Measurements from ENCODE around the gene SUSD1. TPM values are rescaled to one million over a fixed set of nuclear protein-coding genes. Genes with fewer than 3 reads are reported as not detected.

Gene SUSD1
- total and polyA plus RNA-seq, 2 donors from 2014 or later, result 11.0 to 19.8 TPM

- no peak overlapping the region for H3K9ac ChIP-seq (ENCODE audit: low read length in 3 of 3)
- no peaks in the 10 kb centered on the region for H3K9me3 ChIP-seq (ENCODE audit: control insufficient read depth in 2 of 3, insufficient read depth in 1 of 3, low read length in 3 of 3)
- H3K4me3 ChIP-seq (ENCODE audit: low read length in 3 of 3), result no peak overlapping the region
- no peaks in the 10 kb centered on the region for H3K27me3 ChIP-seq (ENCODE audit: control insufficient read depth, insufficient read depth, low read length)
- TF ChIP-seq CTCF (IDR thresholded peaks at IDR 0.05; ENCODE audit: borderline replicate concordance, extremely low read depth, insufficient read depth), result no peak
- H3K36me3 ChIP-seq (ENCODE audit: control insufficient read depth in 2 of 3, insufficient read depth in 3 of 3, low read length in 3 of 3), result no peaks in the 10 kb centered on the region
- no peak for FAIRE-seq
- H3K4me1 ChIP-seq (ENCODE audit: control insufficient read depth in 2 of 3, insufficient read depth in 2 of 3, low read depth in 1 of 3, low read length in 3 of 3), result peaks cover 0 to 27% (median 4%) of the 10 kb centered on the region in 3 donors
- peak overlapping the region; percentile 59 to 65 for H3K27ac ChIP-seq (ENCODE audit: low read depth in 2 of 2, low read length in 2 of 2)
- intact Hi-C loops (cut with DNase I), result no loop called here
- DNase-seq, result peak in 3 of 5 donors; percentile 47 to 58 (median 50)
Measured at GRCh38 chr9:112170235-112170634, 4.9 kb downstream of the SUSD1 start.

- no peak for FAIRE-seq
- H3K9me3 ChIP-seq (ENCODE audit: control insufficient read depth in 2 of 3, insufficient read depth in 1 of 3, low read length in 3 of 3), result no peaks in the 10 kb centered on the region
- H3K9ac ChIP-seq (ENCODE audit: low read length in 3 of 3), result no peak overlapping the region
- H3K4me3 ChIP-seq (ENCODE audit: low read length in 3 of 3), result no peak overlapping the region
- peaks cover 0 to 26% (median 4%) of the 10 kb centered on the region in 3 donors for H3K4me1 ChIP-seq (ENCODE audit: control insufficient read depth in 2 of 3, insufficient read depth in 2 of 3, low read depth in 1 of 3, low read length in 3 of 3)
- no peak for DNase-seq
- H3K36me3 ChIP-seq (ENCODE audit: control insufficient read depth in 2 of 3, insufficient read depth in 3 of 3, low read length in 3 of 3), result no peaks in the 10 kb centered on the region
- peak overlapping the region in 1 of 2 donors; percentile 16 for H3K27ac ChIP-seq (ENCODE audit: low read depth in 2 of 2, low read length in 2 of 2)
- intact Hi-C loops (cut with DNase I), result no loop called here
- no peak for TF ChIP-seq CTCF (IDR thresholded peaks at IDR 0.05; ENCODE audit: borderline replicate concordance, extremely low read depth, insufficient read depth)
- H3K27me3 ChIP-seq (ENCODE audit: control insufficient read depth, insufficient read depth, low read length), result no peaks in the 10 kb centered on the region
Measured at GRCh38 chr9:112169368-112169767, 5.7 kb downstream of the SUSD1 start.

- FAIRE-seq, result no peak
- no peak for TF ChIP-seq CTCF (IDR thresholded peaks at IDR 0.05; ENCODE audit: borderline replicate concordance, extremely low read depth, insufficient read depth)
- no peaks in the 10 kb centered on the region for H3K27me3 ChIP-seq (ENCODE audit: control insufficient read depth, insufficient read depth, low read length)
- H3K27ac ChIP-seq (ENCODE audit: low read depth in 2 of 2, low read length in 2 of 2), result peak overlapping the region; percentile 3 to 14
- no peak for DNase-seq
- no peaks in the 10 kb centered on the region for H3K9me3 ChIP-seq (ENCODE audit: control insufficient read depth in 2 of 3, insufficient read depth in 1 of 3, low read length in 3 of 3)
- no peaks in the 10 kb centered on the region for H3K36me3 ChIP-seq (ENCODE audit: control insufficient read depth in 2 of 3, insufficient read depth in 3 of 3, low read length in 3 of 3)
- H3K4me3 ChIP-seq (ENCODE audit: low read length in 3 of 3), result no peak overlapping the region
- intact Hi-C loops (cut with DNase I), result no loop called here
- H3K4me1 ChIP-seq (ENCODE audit: control insufficient read depth in 2 of 3, insufficient read depth in 2 of 3, low read depth in 1 of 3, low read length in 3 of 3), result peaks cover 0 to 14% (median 4%) of the 10 kb centered on the region in 3 donors
- no peak overlapping the region for H3K9ac ChIP-seq (ENCODE audit: low read length in 3 of 3)
Measured at GRCh38 chr9:112168197-112168596, 6.9 kb downstream of the SUSD1 start.

All from kidney (tissue), 14 donors.